Keratinocyte (primary cell): ENCODE data around the gene ATAD3A. TPM values are rescaled to one million over a fixed set of nuclear protein-coding genes. Genes with fewer than 3 reads are reported as not detected.

ENCODE experiments used
- DNase-seq: peaks from one replicate; pipeline ENCODE4 v3.0.0-alpha.2; 2011; ENCODE audit warnings: low read depth, missing footprints, low spot score
- FAIRE-seq: peaks from 2 replicates; lab custom pipeline; 2011; peaks lifted over from hg19 to GRCh38; lab: Jason Lieb, UNC
- H2AFZ ChIP-seq: 2 replicates; pipeline ENCODE4 v1.6.0; 2012; ENCODE audit warnings: low read length, control low read depth, inconsistent platforms; ENCODE audit not compliant: control insufficient read depth
- H3K27ac ChIP-seq: 2 replicates; pipeline ENCODE4 v1.5.1; 2011; ENCODE audit warnings: low read length; ENCODE audit not compliant: control insufficient read depth, insufficient read depth
- H3K27me3 ChIP-seq: 3 replicates; pipeline ENCODE4 v1.6.0; 2011; ENCODE audit warnings: low read length; ENCODE audit not compliant: control insufficient read depth, insufficient read depth; ENCODE audit errors: extremely low read depth
- H3K36me3 ChIP-seq, 2 experiments: 2 replicates in 1 of 2; 3 replicates in 1 of 2; pipeline ENCODE4 v1.5.1; 2011; ENCODE audit warnings: low read length in 2 of 2, mild to moderate bottlenecking in 1 of 2; ENCODE audit not compliant: control insufficient read depth in 2 of 2, insufficient read depth in 2 of 2; ENCODE audit errors: extremely low read depth in 1 of 2
- H3K4me1 ChIP-seq: 3 replicates; pipeline ENCODE4 v1.5.1; 2011; ENCODE audit warnings: low read length; ENCODE audit not compliant: control insufficient read depth, insufficient read depth; ENCODE audit errors: extremely low read depth
- H3K4me2 ChIP-seq: 3 replicates; pipeline ENCODE4 v1.6.0; 2011; ENCODE audit warnings: low read depth, low read length; ENCODE audit not compliant: control insufficient read depth, insufficient read depth; ENCODE audit errors: extremely low read depth
- H3K4me3 ChIP-seq, 3 experiments: fragments of 200-600 bp in 1 of 3; sonication (generic) in 1 of 3; 2 replicates in 2 of 3; 3 replicates in 1 of 3; pipeline ENCODE4 v1.5.1; 2011 to 2016; ENCODE audit warnings: low read length in 3 of 3, mild to moderate bottlenecking in 3 of 3, control low read depth in 2 of 3, inconsistent platforms in 1 of 3, low read depth in 1 of 3, mixed read lengths in 1 of 3, mixed run types in 1 of 3, moderate library complexity in 1 of 3; ENCODE audit not compliant: control insufficient read depth in 2 of 3, insufficient read depth in 2 of 3; ENCODE audit errors: extremely low read depth in 1 of 3
- H3K79me2 ChIP-seq: 2 replicates; pipeline ENCODE4 v1.6.0; 2012; ENCODE audit warnings: low read length; ENCODE audit not compliant: control insufficient read depth, insufficient read depth
- H3K9ac ChIP-seq: 3 replicates; pipeline ENCODE4 v1.6.0; 2011; ENCODE audit warnings: low read length; ENCODE audit not compliant: control insufficient read depth, insufficient read depth; ENCODE audit errors: extremely low read depth
- H3K9me1 ChIP-seq: 3 replicates; pipeline ENCODE4 v1.6.0; 2011; ENCODE audit warnings: low read length; ENCODE audit not compliant: control insufficient read depth, insufficient read depth; ENCODE audit errors: extremely low read depth
- H3K9me3 ChIP-seq: 2 replicates; pipeline ENCODE4 v1.5.1; 2012; ENCODE audit warnings: low read depth, low read length; ENCODE audit not compliant: control insufficient read depth
- H4K20me1 ChIP-seq: 3 replicates; pipeline ENCODE4 v1.6.0; 2011; ENCODE audit warnings: low read length; ENCODE audit not compliant: control insufficient read depth, insufficient read depth; ENCODE audit errors: extremely low read depth
- CTCF ChIP-seq, 3 experiments: IDR thresholded peaks in 1 of 3; conservative IDR thresholded peaks in 1 of 3; optimal IDR thresholded peaks in 1 of 3; 2 replicates in 2 of 3; 3 replicates in 1 of 3; pipeline versions ENCODE3 to v1.5.1; 2011; ENCODE audit warnings: low read length in 3 of 3, mild to moderate bottlenecking in 3 of 3, moderate library complexity in 2 of 3, control low read depth in 1 of 3, inconsistent platforms in 1 of 3; ENCODE audit not compliant: insufficient read depth in 2 of 3; ENCODE audit errors: extremely low read depth in 1 of 3
- EZH2 ChIP-seq: IDR thresholded peaks from one replicate; pipeline ENCODE4 v1.6.1; 2012; ENCODE audit warnings: inconsistent platforms, mild to moderate bottlenecking, low read length, moderate library complexity
- dilution Hi-C: fragments of 300-500 bp; cut with MboI; formaldehyde crosslinking; loops from one replicate; pipeline ENCODE4 v1.7.0; 2020; ENCODE audit warnings: low sequenced_read_pairs; ENCODE audit not compliant: extremely low pct_ligation_motif_present
- polyA plus RNA-seq, 5 experiments: library from polyadenylated mRNA; depleted of rRNA in 3 of 5; stranded (reverse) in 3 of 5; stranded (forward) in 1 of 5; unstranded in 1 of 5; fragments of >200 nt; gene quantifications; 1 replicate in 1 of 5; 2 replicates in 3 of 5; 3 replicates in 1 of 5; pipeline versions ENCODE4 v1.2.1 to v1.2.3, GENCODE V29; 2011 to 2012; ENCODE audit warnings: missing spikeins in 2 of 5, low read depth in 1 of 5, low replicate concordance in 1 of 5

The ATAD3A gene
- polyA plus RNA-seq, 1 donor (not counting 4 experiments of a cell fraction or from before 2014, with no cell fraction given): 19.9 TPM

GRCh38 chr1:1528301-1529267 is 16.6 kb downstream of the ATAD3A start:
- no peaks in the 10 kb centered on the region for H3K9me1 ChIP-seq
- no peak overlapping the region for H2AFZ ChIP-seq
- TF ChIP-seq CTCF (optimal IDR thresholded peaks at IDR 0.05 in 1 of 3, IDR thresholded peaks at IDR 0.05 in 1 of 3, conservative IDR thresholded peaks at IDR 0.05 in 1 of 3; ENCODE audit: extremely low read depth in 1 of 3, insufficient read depth in 2 of 3, low read length in 3 of 3) (no peak), EZH2 (no peak)
- no peaks in the 10 kb centered on the region for H3K4me1 ChIP-seq
- H3K27ac ChIP-seq: no peak overlapping the region
- H3K36me3 ChIP-seq: peaks cover 11 to 13% of the 10 kb centered on the region in 2 experiments
- no peaks in the 10 kb centered on the region for H3K27me3 ChIP-seq
- no peaks in the 10 kb centered on the region for H3K79me2 ChIP-seq
- DNase-seq (no peak), FAIRE-seq (no peak)
- no peak overlapping the region for H3K4me2 ChIP-seq
- H3K9ac ChIP-seq: no peak overlapping the region
- no peaks in the 10 kb centered on the region for H3K9me3 ChIP-seq
- H3K4me3 ChIP-seq: no peak overlapping the region
- dilution Hi-C loops: no loop called here
- H4K20me1 ChIP-seq: no peaks in the 10 kb centered on the region

- no peak for DNase-seq
- Histone ChIP-seq H3K79me2 (no peaks in the 10 kb centered on the region), H3K9ac (no peak overlapping the region), H2AFZ (no peak overlapping the region), H3K9me1 (no peaks in the 10 kb centered on the region), H3K4me3 (no peak overlapping the region), H3K36me3 (peaks cover 10 to 13% of the 10 kb centered on the region in 2 experiments), H3K27me3 (no peaks in the 10 kb centered on the region), H3K27ac (no peak overlapping the region), H3K9me3 (no peaks in the 10 kb centered on the region), H3K4me1 (no peaks in the 10 kb centered on the region), H4K20me1 (no peaks in the 10 kb centered on the region), H3K4me2 (no peak overlapping the region)
- TF ChIP-seq CTCF (optimal IDR thresholded peaks at IDR 0.05 in 1 of 3, IDR thresholded peaks at IDR 0.05 in 1 of 3, conservative IDR thresholded peaks at IDR 0.05 in 1 of 3; ENCODE audit: extremely low read depth in 1 of 3, insufficient read depth in 2 of 3, low read length in 3 of 3): no peak
- no peak for TF ChIP-seq EZH2
- no peak for FAIRE-seq
- dilution Hi-C loops: no loop called here
Measured at GRCh38 chr1:1529321-1529720, 17.4 kb downstream of the ATAD3A start.
